ENCODE data around the gene HEG1. TPM values are rescaled to one million over a fixed set of nuclear protein-coding genes. Genes with fewer than 3 reads are reported as not detected.

The HEG1 gene
- total RNA-seq, 4 donors from 2014 or later: 13.9 to 30.8 (median 26.5) TPM

DNA sequence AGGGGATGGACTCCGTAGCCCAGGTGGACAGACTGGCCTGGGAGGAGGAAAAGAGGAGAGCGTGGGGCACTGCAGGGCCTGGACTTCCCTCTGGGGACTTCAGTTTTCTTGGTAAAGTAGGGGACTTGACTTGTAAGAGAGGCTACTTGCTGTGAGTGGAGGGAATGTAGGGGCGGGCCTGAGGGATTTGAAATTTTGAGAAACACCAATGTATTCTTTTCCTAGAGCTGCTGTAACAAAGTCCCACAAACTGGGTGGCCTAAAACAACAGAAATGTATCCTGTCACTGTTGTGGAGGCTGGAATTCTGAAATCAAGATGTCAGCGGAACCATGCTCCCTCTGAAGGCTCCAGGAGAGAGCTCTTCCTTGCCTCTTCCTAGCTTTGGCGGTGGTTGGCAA lies 5.8 kb upstream of the HEG1 start:
- no peak for TF ChIP-seq POLR2AphosphoS5 (IDR thresholded peaks at IDR 0.05)
- no peak for TF ChIP-seq EP300 (IDR thresholded peaks at IDR 0.05)
- no peak for TF ChIP-seq POLR2A (IDR thresholded peaks at IDR 0.05)
- TF ChIP-seq, protein P1, sequence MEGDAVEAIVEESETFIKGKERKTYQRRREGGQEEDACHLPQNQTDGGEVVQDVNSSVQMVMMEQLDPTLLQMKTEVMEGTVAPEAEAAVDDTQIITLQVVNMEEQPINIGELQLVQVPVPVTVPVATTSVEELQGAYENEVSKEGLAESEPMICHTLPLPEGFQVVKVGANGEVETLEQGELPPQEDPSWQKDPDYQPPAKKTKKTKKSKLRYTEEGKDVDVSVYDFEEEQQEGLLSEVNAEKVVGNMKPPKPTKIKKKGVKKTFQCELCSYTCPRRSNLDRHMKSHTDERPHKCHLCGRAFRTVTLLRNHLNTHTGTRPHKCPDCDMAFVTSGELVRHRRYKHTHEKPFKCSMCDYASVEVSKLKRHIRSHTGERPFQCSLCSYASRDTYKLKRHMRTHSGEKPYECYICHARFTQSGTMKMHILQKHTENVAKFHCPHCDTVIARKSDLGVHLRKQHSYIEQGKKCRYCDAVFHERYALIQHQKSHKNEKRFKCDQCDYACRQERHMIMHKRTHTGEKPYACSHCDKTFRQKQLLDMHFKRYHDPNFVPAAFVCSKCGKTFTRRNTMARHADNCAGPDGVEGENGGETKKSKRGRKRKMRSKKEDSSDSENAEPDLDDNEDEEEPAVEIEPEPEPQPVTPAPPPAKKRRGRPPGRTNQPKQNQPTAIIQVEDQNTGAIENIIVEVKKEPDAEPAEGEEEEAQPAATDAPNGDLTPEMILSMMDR (IDR thresholded peaks at IDR 0.05): no peak
- Histone ChIP-seq H3K27me3 (no peaks in the 10 kb centered on the region), H3K27ac (peak overlapping the region; percentile 24), H3K36me3 (no peaks in the 10 kb centered on the region), H3K9me3 (no peaks in the 10 kb centered on the region), H3K4me1 (peaks cover 36% of the 10 kb centered on the region), H3K4me3 (no peak overlapping the region)
- WGBS: 94% methylated on average over 5 of the region's 5 CpGs
- no peak for DNase-seq (ENCODE audit: low spot score in 2 of 2)

DNA sequence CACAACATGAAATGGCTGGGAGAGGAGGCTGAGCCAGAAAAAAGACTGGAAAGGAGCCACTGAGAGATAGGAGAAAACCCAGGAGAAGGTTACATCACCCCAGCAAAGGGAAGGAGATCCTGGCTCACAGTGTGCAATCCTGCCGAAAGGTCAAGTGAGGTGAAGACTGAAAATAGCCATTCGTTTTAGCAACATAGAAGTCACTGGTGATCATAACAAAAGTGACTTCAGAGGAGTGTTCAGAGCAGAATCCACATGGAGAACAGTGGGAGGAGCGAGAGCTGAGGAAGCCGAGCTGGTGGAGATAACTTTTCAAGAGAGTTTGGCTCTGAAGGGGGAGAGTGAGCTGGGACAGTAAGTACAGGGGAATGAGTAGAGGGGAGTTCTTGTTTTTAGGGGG lies 5.4 kb upstream of the HEG1 start:
- H3K9me3 ChIP-seq: no peaks in the 10 kb centered on the region
- DNase-seq (ENCODE audit: low spot score in 2 of 2): no peak
- no peak overlapping the region for H3K4me3 ChIP-seq
- H3K36me3 ChIP-seq: no peaks in the 10 kb centered on the region
- TF ChIP-seq, protein P1 (IDR thresholded peaks at IDR 0.05): no peak
- TF ChIP-seq EP300 (IDR thresholded peaks at IDR 0.05): no peak
- TF ChIP-seq POLR2A (IDR thresholded peaks at IDR 0.05): no peak
- peak in 1 of 3 donors; percentile 44 for TF ChIP-seq POLR2AphosphoS5 (IDR thresholded peaks at IDR 0.05)
- H3K4me1 ChIP-seq: peaks cover 40% of the 10 kb centered on the region
- peak overlapping the region; percentile 24 for H3K27ac ChIP-seq
- H3K27me3 ChIP-seq: no peaks in the 10 kb centered on the region
- 73% methylated on average over 4 of the region's 4 CpGs for WGBS

DNA sequence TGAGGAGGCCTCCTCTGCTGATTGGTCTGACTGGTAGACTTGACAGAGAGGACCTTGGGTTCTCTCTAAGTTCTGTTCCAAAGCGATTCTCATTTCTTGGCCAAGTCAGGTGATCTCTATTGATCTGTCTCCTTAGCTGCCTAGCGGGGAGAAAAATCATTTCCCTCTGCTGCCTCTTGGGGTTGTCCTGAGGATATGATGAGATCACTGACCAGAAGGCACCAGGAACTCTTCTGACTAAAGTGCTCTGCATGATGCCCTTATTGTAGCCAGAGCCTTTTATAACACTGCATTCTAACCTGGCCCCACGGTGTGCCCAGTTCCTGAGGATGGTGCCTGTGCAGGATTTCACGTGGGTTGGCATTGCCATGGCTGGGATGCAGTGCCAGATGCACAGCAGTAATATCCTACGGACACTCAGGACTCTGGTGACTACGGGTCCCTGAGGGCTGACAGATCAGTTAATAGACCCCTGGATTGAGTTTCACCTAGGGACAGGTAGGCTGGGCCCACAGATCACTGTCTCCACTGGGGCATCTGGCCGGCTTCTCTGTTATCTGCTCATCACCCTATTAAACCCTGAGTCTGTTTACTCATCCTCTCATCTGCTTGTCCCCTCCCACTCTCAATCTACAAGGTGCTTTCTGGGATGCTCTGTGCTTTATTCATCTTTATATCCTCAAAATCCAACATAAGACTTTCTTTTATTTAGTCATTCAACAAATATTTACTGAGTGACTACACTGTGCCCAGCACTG lies 3.9 kb upstream of the HEG1 start:
- no peaks in the 10 kb centered on the region for H3K36me3 ChIP-seq
- 86% methylated on average over 7 of the region's 7 CpGs for WGBS
- peaks cover 44% of the 10 kb centered on the region for H3K4me1 ChIP-seq
- no peak for DNase-seq (ENCODE audit: low spot score in 2 of 2)
- TF ChIP-seq POLR2A (IDR thresholded peaks at IDR 0.05) (no peak), EP300 (IDR thresholded peaks at IDR 0.05) (no peak), POLR2AphosphoS5 (IDR thresholded peaks at IDR 0.05) (no peak)
- TF ChIP-seq, protein P1 (IDR thresholded peaks at IDR 0.05): no peak
- no peaks in the 10 kb centered on the region for H3K27me3 ChIP-seq
- no peak overlapping the region for H3K4me3 ChIP-seq
- no peak overlapping the region for H3K27ac ChIP-seq
- no peaks in the 10 kb centered on the region for H3K9me3 ChIP-seq

DNA sequence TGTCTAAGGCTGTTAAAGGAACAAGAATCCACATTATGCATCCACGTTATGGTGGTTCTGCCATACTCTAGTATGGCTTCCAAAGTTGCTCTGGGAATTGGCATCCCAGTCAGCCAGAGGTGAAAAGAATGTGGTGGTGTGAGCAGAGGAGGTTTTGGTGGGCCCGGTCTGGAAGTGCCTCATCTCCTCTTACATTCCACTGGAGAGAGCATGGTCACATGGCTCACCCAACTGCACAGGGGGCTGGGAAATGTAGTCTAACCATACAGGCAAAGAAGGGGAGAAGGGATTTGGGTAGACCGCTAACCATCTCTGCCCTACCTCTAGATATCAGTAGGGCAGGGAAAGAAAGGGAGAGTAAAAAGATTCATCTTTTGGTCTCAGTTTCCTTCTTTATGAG lies 3.2 kb upstream of the HEG1 start:
- TF ChIP-seq, protein P1 (IDR thresholded peaks at IDR 0.05): no peak
- TF ChIP-seq EP300 (IDR thresholded peaks at IDR 0.05) (no peak), POLR2AphosphoS5 (IDR thresholded peaks at IDR 0.05) (no peak), POLR2A (IDR thresholded peaks at IDR 0.05) (no peak)
- 98% methylated on average over 3 of the region's 3 CpGs for WGBS
- no peak for DNase-seq (ENCODE audit: low spot score in 2 of 2)
- no peak overlapping the region for H3K27ac ChIP-seq
- no peaks in the 10 kb centered on the region for H3K9me3 ChIP-seq
- peaks cover 51% of the 10 kb centered on the region for H3K4me1 ChIP-seq
- H3K4me3 ChIP-seq: no peak overlapping the region
- H3K36me3 ChIP-seq: no peaks in the 10 kb centered on the region
- H3K27me3 ChIP-seq: no peaks in the 10 kb centered on the region

DNA sequence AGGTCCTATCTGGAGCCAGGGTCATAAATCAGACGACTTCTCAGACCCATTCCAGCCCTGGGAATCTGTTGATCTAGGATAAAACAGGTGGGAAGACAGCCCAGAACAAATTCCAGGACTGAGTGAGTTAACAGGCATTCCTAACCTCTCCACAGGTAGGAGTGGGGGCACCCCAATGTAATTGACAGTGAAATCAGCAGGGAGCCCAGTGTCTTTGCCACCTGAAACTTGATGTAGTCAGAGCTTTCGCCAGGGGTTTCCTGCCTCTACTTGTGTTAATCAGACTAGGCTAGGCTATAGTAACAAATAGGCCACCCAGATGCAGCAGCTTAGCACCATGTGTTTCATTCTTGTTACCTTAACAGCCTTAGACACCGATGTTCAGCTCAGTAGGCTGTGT lies 2.7 kb upstream of the HEG1 start:
- H3K36me3 ChIP-seq: no peaks in the 10 kb centered on the region
- no peak overlapping the region for H3K4me3 ChIP-seq
- H3K27ac ChIP-seq: no peak overlapping the region
- DNase-seq (ENCODE audit: low spot score in 2 of 2): no peak
- peaks cover 55% of the 10 kb centered on the region for H3K4me1 ChIP-seq
- no peaks in the 10 kb centered on the region for H3K9me3 ChIP-seq
- 73% methylated on average over 3 of the region's 3 CpGs for WGBS
- TF ChIP-seq, protein P1 (IDR thresholded peaks at IDR 0.05): no peak
- no peak for TF ChIP-seq EP300 (IDR thresholded peaks at IDR 0.05)
- no peaks in the 10 kb centered on the region for H3K27me3 ChIP-seq
